Lower lobe of right lung (tissue), 2 donors: Measurements from ENCODE around the gene PGAP3. TPM values are rescaled to one million over a fixed set of nuclear protein-coding genes. Genes with fewer than 3 reads are reported as not detected.
A peak's percentile ranks its signal among the peaks of the same experiment; 100 is the strongest.

Experiments
- ATAC-seq, 2 donors: fragments of 200-7000 bp; cut with Tn5 transposase; one replicate each; pipeline ENCODE4 v1.9.1; 2020 to 2022; ENCODE audit warnings: mild to moderate bottlenecking in 2 of 2, moderate library complexity in 2 of 2
- DNase-seq: peaks from one replicate; pipeline ENCODE4 v3.0.0-alpha.2; 2020
- H3K27ac ChIP-seq: fragments of 200-600 bp; one replicate; pipeline ENCODE4 v1.8.0; 2022
- H3K27me3 ChIP-seq: fragments of 200-600 bp; one replicate; pipeline ENCODE4 v1.8.0; 2022; ENCODE audit warnings: low read depth
- H3K36me3 ChIP-seq: fragments of 200-600 bp; one replicate; pipeline ENCODE4 v1.8.0; 2022; ENCODE audit warnings: mild to moderate bottlenecking
- H3K4me1 ChIP-seq: fragments of 200-600 bp; one replicate; pipeline ENCODE4 v1.8.0; 2022
- H3K4me3 ChIP-seq: fragments of 200-600 bp; one replicate; pipeline ENCODE4 v1.8.0; 2022; ENCODE audit warnings: mild to moderate bottlenecking
- H3K9me3 ChIP-seq: fragments of 200-600 bp; one replicate; pipeline ENCODE4 v1.8.0; 2022
- CTCF ChIP-seq: fragments of 200-600 bp; IDR thresholded peaks from one replicate; pipeline ENCODE4 v1.8.0; 2022; ENCODE audit warnings: antibody characterized with exemption, mild to moderate bottlenecking
- intact Hi-C: fragments of 100-400 bp; cut with DNase I; formaldehyde crosslinking; loops from one replicate; pipeline ENCODE4 v1.11.0; 2022
- total RNA-seq: library from RNA; stranded (reverse); fragmentation: NEBNext Ultra II Directional; extraction: Animal tissue kit (Norgen Biotek cat#: 25700); gene quantifications from one replicate; pipeline ENCODE4 v1.2.1, GENCODE V29; 2021
- donor health status: DM: no; HTN: yes; CAD: no; lungs with severe emphysema.

PGAP3 gene
- total RNA-seq, 1 donor from 2014 or later, result 20.7 TPM

GRCh38 chr17:39709998-39710964, 22.4 kb upstream of the PGAP3 start:
- ATAC-seq (no peak), DNase-seq (no peak)
- H3K9me3 ChIP-seq, result no peaks in the 10 kb centered on the region
- H3K36me3 ChIP-seq, result peaks cover 82% of the 10 kb centered on the region
- H3K27ac ChIP-seq, result no peak overlapping the region
- peaks cover 22% of the 10 kb centered on the region for H3K4me1 ChIP-seq
- intact Hi-C loops, result no loop called here
- H3K27me3 ChIP-seq, result no peaks in the 10 kb centered on the region
- TF ChIP-seq CTCF, result no peak
- no peak overlapping the region for H3K4me3 ChIP-seq

GRCh38 chr17:39709319-39709997, 21.6 kb upstream of the PGAP3 start:
- H3K4me3 ChIP-seq, result no peak overlapping the region
- H3K36me3 ChIP-seq, result peaks cover 74% of the 10 kb centered on the region
- H3K4me1 ChIP-seq, result peaks cover 28% of the 10 kb centered on the region
- no peaks in the 10 kb centered on the region for H3K9me3 ChIP-seq
- ATAC-seq (no peak), DNase-seq (no peak)
- intact Hi-C loops, result no loop called here
- no peak for TF ChIP-seq CTCF
- no peaks in the 10 kb centered on the region for H3K27me3 ChIP-seq
- no peak overlapping the region for H3K27ac ChIP-seq

GRCh38 chr17:39706921-39707337, 19.1 kb upstream of the PGAP3 start:
- ATAC-seq (no peak), DNase-seq (no peak)
- no peak for TF ChIP-seq CTCF
- H3K27me3 ChIP-seq, result no peaks in the 10 kb centered on the region
- peaks cover 52% of the 10 kb centered on the region for H3K36me3 ChIP-seq
- intact Hi-C loops, result no loop called here
- H3K4me3 ChIP-seq, result no peak overlapping the region
- H3K9me3 ChIP-seq, result no peaks in the 10 kb centered on the region
- peaks cover 53% of the 10 kb centered on the region for H3K4me1 ChIP-seq
- peak overlapping the region; percentile 76 for H3K27ac ChIP-seq

GRCh38 chr17:39706383-39706782, 18.5 kb upstream of the PGAP3 start:
- TF ChIP-seq CTCF, result no peak
- DNase-seq (no peak), ATAC-seq (no peak)
- H3K9me3 ChIP-seq, result no peaks in the 10 kb centered on the region
- intact Hi-C loops, result no loop called here
- H3K36me3 ChIP-seq, result peaks cover 46% of the 10 kb centered on the region
- peaks cover 58% of the 10 kb centered on the region for H3K4me1 ChIP-seq
- H3K4me3 ChIP-seq, result no peak overlapping the region
- no peaks in the 10 kb centered on the region for H3K27me3 ChIP-seq
- peak overlapping the region; percentile 76 for H3K27ac ChIP-seq

- H3K4me1 ChIP-seq, result peaks cover 62% of the 10 kb centered on the region
- DNase-seq, result peak; percentile 86
These were observed 18.0 kb upstream of the PGAP3 start for GRCh38 chr17:39705786-39706348.

More at GRCh38 chr17:39705786-39706348, 18.0 kb upstream of the PGAP3 start:
- Histone ChIP-seq H3K27me3 (no peaks in the 10 kb centered on the region), H3K36me3 (peaks cover 41% of the 10 kb centered on the region), H3K27ac (peak overlapping the region; percentile 76), H3K9me3 (no peaks in the 10 kb centered on the region), H3K4me3 (peak overlapping the region; percentile 27)
- peak; percentile 90 for ATAC-seq
- intact Hi-C loops, result no loop called here
- TF ChIP-seq CTCF, result no peak
